Mucosa of descending colon (tissue), 3 donors: ENCODE results near the gene IRX6. TPM values are rescaled to one million over a fixed set of nuclear protein-coding genes. Genes with fewer than 3 reads are reported as not detected.

Experiments used
- ATAC-seq: fragments of 200-7000 bp; cut with Tn5 transposase; one replicate; pipeline ENCODE4 v1.9.1; 2020; ENCODE audit warnings: mild to moderate bottlenecking, moderate library complexity
- DNase-seq, 3 donors: peaks; one replicate each; pipeline ENCODE4 v3.0.0-alpha.2; 2020
- H3K36me3 ChIP-seq: fragments of 200-600 bp; one replicate; pipeline ENCODE4 v1.8.0; 2021; ENCODE audit warnings: low read depth, mild to moderate bottlenecking
- H3K4me1 ChIP-seq: fragments of 200-600 bp; one replicate; pipeline ENCODE4 v1.8.0; 2021; ENCODE audit warnings: low read depth, mild to moderate bottlenecking
- H3K4me3 ChIP-seq: fragments of 200-600 bp; one replicate; pipeline ENCODE4 v1.8.0; 2021; ENCODE audit warnings: mild to moderate bottlenecking
- H3K9me3 ChIP-seq: fragments of 200-600 bp; one replicate; pipeline ENCODE4 v1.8.0; 2021; ENCODE audit warnings: mild to moderate bottlenecking
- CTCF ChIP-seq: fragments of 200-600 bp; IDR thresholded peaks from one replicate; pipeline ENCODE4 v1.8.0; 2022; ENCODE audit warnings: antibody characterized with exemption, mild to moderate bottlenecking
- intact Hi-C, 2 donors: fragments of 100-400 bp; cut with DNase I in 1 of 2; cut with micrococcal nuclease in 1 of 2; formaldehyde crosslinking; loops; one replicate each; pipeline versions ENCODE4 v1.11.0 to v1.11.1; 2022; cut with DNase I, micrococcal nuclease
- total RNA-seq, 3 donors: library from RNA; stranded (reverse); fragmentation: NEBNext Ultra II Directional in 2 of 3; extraction: Animal tissue kit (Norgen Biotek cat#: 25700) in 2 of 3; gene quantifications; one replicate each; pipeline versions ENCODE4 v1.2.1 to v1.2.4, GENCODE V29; 2021 to 2023
- donor health status: DM: no; HTN: no; CAD: no; lungs with moderate emphysema.
- donor health status: DM: no; HTN: no; CAD: no.
- donor health status: DM: no; HTN: yes; CAD: no.

The IRX6 gene
- total RNA-seq, 3 donors from 2014 or later = 0.13 TPM; not detected in 2

GRCh38 chr16:55376045-55376444 lies 52.0 kb downstream of the IRX6 start:
- ATAC-seq (no peak), DNase-seq (no peak)
- intact Hi-C loops = no loop called here
- TF ChIP-seq CTCF = no peak
- Histone ChIP-seq H3K4me1 (no peaks in the 10 kb centered on the region), H3K9me3 (no peaks in the 10 kb centered on the region), H3K4me3 (no peak overlapping the region), H3K36me3 (no peaks in the 10 kb centered on the region)

GRCh38 chr16:55376567-55377167 lies 52.7 kb downstream of the IRX6 start:
- no peak for DNase-seq
- H3K4me3 ChIP-seq = no peak overlapping the region
- no peaks in the 10 kb centered on the region for H3K4me1 ChIP-seq
- intact Hi-C loops = no loop called here
- TF ChIP-seq CTCF = no peak
- H3K36me3 ChIP-seq = no peaks in the 10 kb centered on the region
- ATAC-seq = no peak
- no peaks in the 10 kb centered on the region for H3K9me3 ChIP-seq

GRCh38 chr16:55377840-55378239 lies 53.8 kb downstream of the IRX6 start:
- ATAC-seq = no peak
- no peak overlapping the region for H3K4me3 ChIP-seq
- TF ChIP-seq CTCF = no peak
- intact Hi-C loops = no loop called here
- no peaks in the 10 kb centered on the region for H3K36me3 ChIP-seq
- H3K4me1 ChIP-seq = no peaks in the 10 kb centered on the region
- no peaks in the 10 kb centered on the region for H3K9me3 ChIP-seq
- DNase-seq = no peak

GRCh38 chr16:55378616-55379015 lies 54.6 kb downstream of the IRX6 start:
- TF ChIP-seq CTCF = no peak
- ATAC-seq = no peak
- H3K4me1 ChIP-seq = no peaks in the 10 kb centered on the region
- intact Hi-C loops = no loop called here
- no peaks in the 10 kb centered on the region for H3K36me3 ChIP-seq
- DNase-seq = no peak
- H3K4me3 ChIP-seq = no peak overlapping the region
- no peaks in the 10 kb centered on the region for H3K9me3 ChIP-seq

- TF ChIP-seq CTCF = no peak
- Histone ChIP-seq H3K36me3 (no peaks in the 10 kb centered on the region), H3K4me3 (no peak overlapping the region), H3K9me3 (no peaks in the 10 kb centered on the region), H3K4me1 (no peaks in the 10 kb centered on the region)
- no peak for ATAC-seq
- intact Hi-C loops = no loop called here
- no peak for DNase-seq
Measured at GRCh38 chr16:55379371-55379770, 55.4 kb downstream of the IRX6 start.

GRCh38 chr16:55379876-55380390 lies 55.9 kb downstream of the IRX6 start:
- TF ChIP-seq CTCF = no peak
- Histone ChIP-seq H3K4me3 (no peak overlapping the region), H3K36me3 (no peaks in the 10 kb centered on the region), H3K9me3 (no peaks in the 10 kb centered on the region), H3K4me1 (no peaks in the 10 kb centered on the region)
- ATAC-seq = no peak
- intact Hi-C loops = no loop called here
- no peak for DNase-seq
